DMS53 treated with DMSO at 0.1 percent for 48 hours (cell line): Measurements from ENCODE around the gene SGPL1.

Experiments used
- DNase-seq: peaks from one replicate; lab custom pipeline; 2025; ENCODE audit not compliant: unreplicated experiment; lab: John Stamatoyannopoulos, UW

Gene SGPL1

GRCh38 chr10:70807556-70807955 lies 8.2 kb upstream of the SGPL1 start:
- no peak for DNase-seq

- no peak for DNase-seq
Measured at GRCh38 chr10:70809011-70809611, 6.6 kb upstream of the SGPL1 start.

- DNase-seq: no peak
Measured at GRCh38 chr10:70809726-70810125, 6.0 kb upstream of the SGPL1 start.

DNA sequence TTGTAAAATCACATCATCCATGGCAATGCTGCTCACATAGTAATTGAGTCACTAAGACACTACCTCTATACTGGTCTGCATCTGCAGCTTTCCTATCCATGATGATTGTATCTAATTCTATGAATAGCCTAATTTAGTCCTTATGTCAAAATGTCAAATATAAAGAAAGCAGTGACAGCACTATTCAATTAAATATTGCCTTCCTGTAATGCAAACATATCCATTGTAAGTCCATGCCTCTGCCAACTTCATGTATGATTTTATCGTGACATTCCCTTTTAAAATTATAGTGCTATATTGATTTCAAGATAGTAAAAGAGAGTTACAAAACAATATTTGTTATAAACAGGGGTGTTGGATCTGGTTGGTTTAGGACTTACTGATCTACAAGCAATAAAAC lies 4.8 kb upstream of the SGPL1 start:
- DNase-seq: no peak

DNA sequence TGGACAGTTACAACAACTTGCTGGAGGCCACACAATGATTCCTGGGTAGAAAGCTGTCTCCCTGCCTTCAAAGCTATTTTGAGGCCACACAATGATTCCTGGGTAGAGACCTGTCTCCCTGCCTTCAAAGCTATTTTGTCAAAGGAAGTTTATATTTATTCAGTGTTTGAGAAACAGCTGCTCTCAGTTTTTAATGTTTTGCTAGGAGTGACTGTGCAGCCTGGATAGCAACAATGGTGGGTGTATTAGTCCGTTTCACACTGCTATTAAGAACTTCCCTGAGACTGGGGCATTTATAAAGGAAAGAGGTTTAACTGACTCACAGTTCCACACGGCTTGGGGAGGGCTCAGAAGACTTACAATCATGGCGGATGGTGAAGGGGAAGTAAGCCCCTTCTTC lies 3.9 kb upstream of the SGPL1 start:
- no peak for DNase-seq

GRCh38 chr10:70812814-70813213 lies 2.9 kb upstream of the SGPL1 start:
- DNase-seq: no peak

- no peak for DNase-seq
Measured at GRCh38 chr10:70814126-70814525, 1.6 kb upstream of the SGPL1 start.

GRCh38 chr10:70816220-70816894 lies 609 bp downstream of the SGPL1 start:
- peak; percentile 24 for DNase-seq

DNA sequence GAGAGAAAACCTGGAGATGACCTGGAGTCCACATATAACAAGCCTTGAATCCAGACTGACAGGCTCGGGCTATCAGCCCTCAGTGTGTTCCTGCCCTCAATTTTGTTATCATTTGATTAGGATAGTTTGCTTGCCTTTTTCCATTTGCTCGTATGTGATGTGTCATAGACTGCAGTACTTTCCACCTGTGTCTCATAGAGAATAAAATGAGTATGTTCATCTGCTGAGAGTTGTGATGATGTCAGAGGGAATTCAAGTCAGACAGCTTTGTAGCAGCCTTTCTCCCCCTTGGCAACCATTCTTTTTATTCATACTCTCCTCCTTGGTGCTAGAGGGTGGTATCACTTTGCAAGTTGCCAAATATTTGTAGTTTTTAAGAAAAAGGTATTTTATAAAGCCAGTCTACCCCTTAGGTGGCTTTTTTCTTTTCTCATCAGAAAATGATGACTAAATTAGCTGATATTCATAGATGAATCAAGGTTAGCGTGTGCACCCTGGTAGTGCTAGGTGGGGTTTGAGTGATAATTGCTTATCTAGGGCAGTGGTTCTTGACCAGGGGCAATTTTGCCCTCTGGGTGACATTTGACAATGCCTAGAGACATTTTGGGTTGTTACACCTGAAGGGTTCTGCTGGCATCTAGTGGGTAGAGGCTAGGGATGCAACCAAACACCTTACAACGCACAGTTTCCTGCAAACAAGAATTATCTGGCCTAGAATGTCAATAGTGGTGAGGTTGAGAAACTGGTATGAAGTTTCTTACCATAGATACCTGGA lies 5.4 kb downstream of the SGPL1 start:
- no peak for DNase-seq

DNA sequence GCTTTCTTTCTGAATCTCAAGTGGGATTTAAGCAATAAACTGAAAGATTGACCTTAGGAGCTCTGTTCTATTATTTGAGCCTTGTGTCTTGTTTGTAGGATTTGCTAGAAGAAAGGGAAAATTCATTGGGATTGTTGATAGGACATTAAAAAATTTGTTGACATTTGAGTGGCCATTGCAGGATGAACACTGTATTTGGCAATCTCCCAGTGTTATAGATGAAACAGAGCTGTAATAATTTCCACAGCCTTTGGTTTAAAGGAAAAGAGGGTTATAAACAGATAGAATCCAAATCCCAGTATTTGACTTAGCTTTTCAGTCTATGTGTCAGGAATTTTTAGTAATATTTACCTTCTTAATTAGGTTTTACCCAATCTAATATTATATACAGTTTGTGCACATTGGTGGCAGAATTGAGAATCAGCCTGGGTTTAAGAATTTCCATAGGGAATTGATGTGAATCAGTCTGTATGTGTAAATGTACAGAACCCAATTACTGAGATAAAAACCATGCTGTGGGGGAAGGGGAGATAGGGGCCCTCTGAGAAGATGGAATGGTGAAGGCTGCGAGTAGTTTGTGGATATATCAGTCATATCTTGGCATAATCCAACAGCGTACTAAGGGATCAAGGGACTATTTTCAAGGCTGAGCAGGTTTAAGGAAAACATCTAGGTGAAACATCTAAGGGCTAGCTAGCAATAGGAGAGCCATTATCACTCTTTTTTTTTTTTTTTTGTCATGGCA lies 6.5 kb downstream of the SGPL1 start:
- no peak for DNase-seq

DNA sequence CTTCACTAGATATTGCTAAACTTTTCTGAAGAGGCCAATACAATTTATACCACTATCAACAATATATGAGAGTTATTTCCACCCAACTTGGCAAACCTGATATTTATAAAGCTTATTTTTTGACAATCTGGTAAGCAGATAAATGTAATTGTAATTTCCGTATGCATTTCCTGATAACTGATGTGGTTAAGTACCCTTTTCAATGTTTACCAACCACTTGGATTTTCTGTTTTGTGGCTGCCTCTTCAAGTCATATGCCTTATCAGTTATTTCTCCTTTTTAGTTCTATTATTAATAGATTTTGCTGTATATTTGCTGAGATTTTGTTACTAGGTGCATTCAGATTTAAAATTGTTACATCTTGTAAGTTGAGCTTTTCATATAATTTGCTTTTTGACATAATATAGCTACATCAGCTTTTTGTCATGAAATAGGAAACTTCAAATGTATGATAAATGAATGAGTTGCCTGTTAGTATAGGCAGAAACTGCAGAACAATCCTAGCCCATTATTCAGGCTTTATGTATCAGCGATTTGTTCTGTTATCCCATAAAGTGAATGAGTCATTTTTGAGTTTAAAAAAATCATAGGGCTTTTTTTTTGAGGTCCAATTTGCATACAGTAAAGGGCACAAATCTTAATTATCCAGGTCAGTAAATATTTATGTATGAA lies 11.5 kb downstream of the SGPL1 start:
- peak; percentile 73 for DNase-seq

- DNase-seq: no peak
Measured at GRCh38 chr10:70828923-70829322, 13.2 kb downstream of the SGPL1 start.

DNA sequence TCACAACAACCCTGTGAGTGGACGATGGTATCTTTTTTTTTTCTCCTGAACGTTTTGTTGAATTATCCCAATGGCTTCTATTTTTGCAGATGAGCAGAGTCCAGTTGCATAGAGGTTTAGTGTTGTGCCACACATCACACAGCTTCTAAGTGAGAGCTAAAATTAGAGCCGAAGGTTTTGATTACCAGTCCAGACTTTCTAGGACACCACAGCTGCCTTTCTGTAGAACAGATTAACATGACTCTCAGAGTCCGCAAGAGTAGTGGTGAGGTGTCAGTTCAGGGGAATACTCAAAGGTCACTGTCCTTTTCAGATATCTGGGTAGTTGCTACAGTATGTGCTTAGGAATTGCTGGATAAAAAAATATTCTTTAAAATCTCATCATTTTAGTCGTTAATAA lies 13.8 kb downstream of the SGPL1 start:
- DNase-seq: no peak

DNA sequence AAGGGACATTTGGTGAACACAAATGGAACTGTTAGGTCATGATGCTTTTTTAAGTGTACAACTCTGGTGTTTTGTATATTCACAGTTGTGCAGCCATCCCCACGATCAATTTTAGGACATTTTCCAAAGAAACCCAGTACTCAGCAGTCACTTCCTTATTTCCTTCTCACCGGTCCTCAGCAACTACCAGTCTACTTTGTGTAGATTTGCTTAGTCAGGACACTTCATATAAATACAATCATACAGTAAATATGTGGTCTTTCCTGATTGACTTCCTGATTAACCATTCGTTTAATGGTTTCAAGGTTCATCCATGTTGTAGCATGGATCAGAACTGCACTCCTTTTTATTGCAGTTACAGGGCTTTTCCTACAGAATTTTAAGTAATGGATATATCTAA lies 14.4 kb downstream of the SGPL1 start:
- peak; percentile 10 for DNase-seq

GRCh38 chr10:70832221-70832620 lies 16.5 kb downstream of the SGPL1 start:
- DNase-seq: no peak

- no peak for DNase-seq
Measured at GRCh38 chr10:70832852-70833528, 17.2 kb downstream of the SGPL1 start.

GRCh38 chr10:70833601-70834000 lies 17.9 kb downstream of the SGPL1 start:
- no peak for DNase-seq

- DNase-seq: no peak
Measured at GRCh38 chr10:70834021-70834420, 18.3 kb downstream of the SGPL1 start.

- no peak for DNase-seq
Measured at GRCh38 chr10:70834441-70835151, 18.8 kb downstream of the SGPL1 start.

DNA sequence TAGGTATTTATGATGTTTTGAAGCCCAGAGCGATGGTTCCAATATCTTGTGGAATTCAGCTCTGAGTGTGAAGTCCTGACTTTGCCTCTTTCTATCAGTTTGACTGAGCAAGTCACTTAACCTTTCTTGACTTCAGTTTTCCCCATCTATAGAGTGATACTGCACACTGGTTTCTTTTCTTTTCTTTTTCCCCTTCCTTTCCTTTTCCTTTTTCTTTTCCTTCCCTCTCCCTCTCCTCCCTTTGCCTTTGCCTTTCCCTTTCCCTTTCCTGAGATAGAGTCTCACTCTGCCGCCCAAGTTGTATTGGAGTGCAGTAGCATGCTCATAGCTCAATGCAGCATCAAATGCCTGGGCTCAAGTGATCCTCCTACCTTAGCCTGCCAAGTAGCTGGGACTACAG lies 20.6 kb downstream of the SGPL1 start:
- no peak for DNase-seq
